K562 (cell line): ENCODE measurements around the gene C1orf167. TPM values are rescaled to one million over a fixed set of nuclear protein-coding genes. Genes with fewer than 3 reads are reported as not detected.

Experiments
- CCNT2 ChIP-seq: IDR thresholded peaks from 2 replicates; pipeline ENCODE4 v1.6.1; 2011; ENCODE audit warnings: borderline replicate concordance, low read depth, mild to moderate bottlenecking, moderate library complexity, mixed read lengths, low read length; ENCODE audit not compliant: insufficient read length; ENCODE audit errors: extremely low read depth
- ELF1 ChIP-seq: fragments of 200-800 bp; sonication (Bioruptor generic); IDR thresholded peaks from 2 replicates; pipeline ENCODE4 v1.6.1; 2016; ENCODE audit warnings: missing genetic modification characterization, missing compliant biosample characterization
- LCOR ChIP-seq: sonication (generic); formaldehyde crosslinking; IDR thresholded peaks from 2 replicates; pipeline ENCODE4 v1.8.0; 2022; ENCODE audit warnings: mild to moderate bottlenecking, missing genetic modification reagents
- MYBL2 ChIP-seq, 2 experiments: fragments of 450-650 bp in 1 of 2; sonication (generic) in 1 of 2; formaldehyde crosslinking in 1 of 2; IDR thresholded peaks; 2 replicates each; pipeline versions ENCODE4 v1.6.1 to v1.8.1; 2017 to 2022; ENCODE audit warnings: borderline replicate concordance in 1 of 2, inconsistent platforms in 1 of 2, low read depth in 1 of 2, mild to moderate bottlenecking in 1 of 2, missing genetic modification reagents in 1 of 2, moderate library complexity in 1 of 2
- NR2C2 ChIP-seq, 2 experiments: fragments of 200-800 bp in 1 of 2; sonication (Bioruptor generic) in 1 of 2; sonication (generic) in 1 of 2; formaldehyde crosslinking in 1 of 2; IDR thresholded peaks; 2 replicates each; pipeline versions ENCODE4 v1.6.1 to v1.8.0; 2016 to 2022; ENCODE audit warnings: mild to moderate bottlenecking in 1 of 2, missing compliant biosample characterization in 1 of 2, missing genetic modification characterization in 1 of 2, missing genetic modification reagents in 1 of 2
- RREB1 ChIP-seq: fragments of 250-450 bp; sonication (Bioruptor Pico); IDR thresholded peaks from 2 replicates; pipeline ENCODE4 v1.4.0; 2020
- SMARCA4 ChIP-seq: fragments of 450-650 bp; IDR thresholded peaks from 2 replicates; pipeline ENCODE4 v1.6.1; 2016
- STAT5A ChIP-seq: IDR thresholded peaks from 2 replicates; pipeline ENCODE4 v1.6.1; 2012; ENCODE audit warnings: low read length, inconsistent platforms, borderline replicate concordance
- TFE3 ChIP-seq: fragments of 450-650 bp; formaldehyde crosslinking; IDR thresholded peaks from 2 replicates; pipeline ENCODE4 v1.4.0; 2020; ENCODE audit warnings: mild to moderate bottlenecking, mixed read lengths
- XRCC3 ChIP-seq: fragments of 450-650 bp; IDR thresholded peaks from 2 replicates; pipeline ENCODE4 v1.6.1; 2017; ENCODE audit warnings: mild to moderate bottlenecking, moderate library complexity
- ZFP30 ChIP-seq: fragments of 250-450 bp; sonication (Bioruptor Pico); IDR thresholded peaks from 2 replicates; pipeline ENCODE4 v1.8.0; 2022; ENCODE audit warnings: moderate library complexity, mild to moderate bottlenecking, inconsistent platforms, borderline replicate concordance
- ZNF589 ChIP-seq: fragments of 200-800 bp; sonication (Bioruptor generic); IDR thresholded peaks from 2 replicates; pipeline ENCODE4 v1.6.1; 2016; ENCODE audit warnings: low read depth, missing genetic modification characterization, missing compliant biosample characterization
- polyA plus RNA-seq, 8 experiments: library from polyadenylated mRNA; depleted of rRNA in 4 of 8; stranded (reverse) in 5 of 8; unstranded in 3 of 8; fragments of >200 nt; fragmentation: Nextera tagmentation in 2 of 8; fragmentation: Illumina TruSeq in 1 of 8; extraction: Ambion mirVana in 2 of 8; extraction: Trizol in 1 of 8; gene quantifications; 2 replicates each; pipeline versions ENCODE4 v1.2.1 to v1.2.3, GENCODE V29; 2011 to 2014; ENCODE audit warnings: inconsistent platforms in 1 of 8, missing spikeins in 1 of 8
- total RNA-seq, 7 experiments: library from RNA; depleted of rRNA in 6 of 7; stranded (reverse); fragments of >200 nt in 6 of 7; fragmentation: Illumina TruSeq in 2 of 7; extraction: Trizol in 2 of 7; gene quantifications; 2 replicates each; pipeline versions ENCODE4 v1.2.1 to v1.2.3, GENCODE V29; 2011 to 2021; ENCODE audit warnings: low replicate concordance in 1 of 7
- TF ChIP-seq, protein P1 (sequence below): fragments of 450-650 bp; IDR thresholded peaks from 2 replicates; pipeline ENCODE4 v1.6.1; 2017; ENCODE audit warnings: antibody characterized with exemption, mild to moderate bottlenecking

The C1orf167 gene
- total and polyA plus RNA-seq, 9 of the 15 experiments (the other 6 are each of a cell fraction or from before 2014, with no cell fraction given) = 0.22 to 0.86 (median 0.31) TPM; not detected in 2

DNA sequence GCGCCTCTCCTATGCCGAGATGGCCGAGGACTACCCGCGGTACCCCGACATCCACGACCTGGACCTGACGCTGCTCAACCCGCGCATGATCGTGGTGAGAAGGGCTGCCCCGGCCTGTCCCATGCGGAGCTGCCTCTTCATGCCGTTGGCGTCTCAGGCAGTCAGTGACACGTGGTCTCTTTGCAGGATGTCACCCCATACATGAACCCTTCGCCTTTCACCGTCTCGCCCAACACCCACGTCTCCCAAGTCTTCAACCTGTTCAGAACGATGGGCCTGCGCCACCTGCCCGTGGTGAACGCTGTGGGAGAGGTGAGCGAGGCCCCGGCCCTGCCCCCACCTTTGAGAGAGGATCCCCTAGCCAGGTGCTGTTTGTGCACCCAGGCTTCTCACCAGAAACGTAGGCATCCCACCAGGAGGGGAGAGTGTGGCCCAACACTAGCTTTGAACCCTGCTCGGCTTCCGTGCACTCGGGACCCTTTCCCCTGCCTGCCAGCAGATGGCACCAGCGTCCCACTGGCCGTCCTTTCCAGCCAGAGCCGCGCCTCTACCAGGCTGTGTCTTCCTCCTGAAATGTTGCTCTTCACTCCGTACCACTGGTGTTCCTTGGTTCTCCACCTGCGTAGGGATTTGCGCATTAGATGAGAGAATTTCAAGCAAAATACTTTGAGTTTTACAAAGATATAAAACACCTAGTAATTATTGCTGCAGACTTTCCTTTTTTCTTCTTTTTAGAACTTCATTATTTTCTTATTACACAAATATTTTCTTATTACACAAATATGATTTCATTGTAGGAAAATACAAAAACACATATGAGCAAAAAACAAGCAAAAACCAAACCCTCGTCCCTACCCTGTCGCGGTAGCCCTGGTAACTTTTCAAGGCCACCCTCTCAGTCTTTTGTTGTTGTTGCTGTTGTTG is 76.6 kb downstream of the C1orf167 start (continued):
- TF ChIP-seq RREB1 (CRISPR knock-in tag) (0 out of 2 replicates have a peak, but pooled peaks have one; percentile 26), XRCC3 (no peak), LCOR (CRISPR knock-in tag) (no peak), MYBL2 (IDR thresholded peaks at IDR 0.05; ENCODE audit: low read depth) (no peak), MYBL2 (CRISPR knock-in tag; IDR thresholded peaks at IDR 0.05; ENCODE audit: borderline replicate concordance) (no peak), STAT5A (no peak), SMARCA4 (0 out of 2 replicates have a peak, but pooled peaks have one; percentile 10), ELF1 (tag) (no peak), CCNT2 (no peak), TFE3 (no peak), NR2C2 (CRISPR knock-in tag; IDR thresholded peaks at IDR 0.05) (0 out of 2 replicates have a peak, but pooled peaks have one; percentile 15), NR2C2 (tag; IDR thresholded peaks at IDR 0.05) (no peak), ZNF589 (CRISPR knock-in tag) (no peak), ZFP30 (CRISPR knock-in tag) (no peak)
- TF ChIP-seq, protein P1, sequence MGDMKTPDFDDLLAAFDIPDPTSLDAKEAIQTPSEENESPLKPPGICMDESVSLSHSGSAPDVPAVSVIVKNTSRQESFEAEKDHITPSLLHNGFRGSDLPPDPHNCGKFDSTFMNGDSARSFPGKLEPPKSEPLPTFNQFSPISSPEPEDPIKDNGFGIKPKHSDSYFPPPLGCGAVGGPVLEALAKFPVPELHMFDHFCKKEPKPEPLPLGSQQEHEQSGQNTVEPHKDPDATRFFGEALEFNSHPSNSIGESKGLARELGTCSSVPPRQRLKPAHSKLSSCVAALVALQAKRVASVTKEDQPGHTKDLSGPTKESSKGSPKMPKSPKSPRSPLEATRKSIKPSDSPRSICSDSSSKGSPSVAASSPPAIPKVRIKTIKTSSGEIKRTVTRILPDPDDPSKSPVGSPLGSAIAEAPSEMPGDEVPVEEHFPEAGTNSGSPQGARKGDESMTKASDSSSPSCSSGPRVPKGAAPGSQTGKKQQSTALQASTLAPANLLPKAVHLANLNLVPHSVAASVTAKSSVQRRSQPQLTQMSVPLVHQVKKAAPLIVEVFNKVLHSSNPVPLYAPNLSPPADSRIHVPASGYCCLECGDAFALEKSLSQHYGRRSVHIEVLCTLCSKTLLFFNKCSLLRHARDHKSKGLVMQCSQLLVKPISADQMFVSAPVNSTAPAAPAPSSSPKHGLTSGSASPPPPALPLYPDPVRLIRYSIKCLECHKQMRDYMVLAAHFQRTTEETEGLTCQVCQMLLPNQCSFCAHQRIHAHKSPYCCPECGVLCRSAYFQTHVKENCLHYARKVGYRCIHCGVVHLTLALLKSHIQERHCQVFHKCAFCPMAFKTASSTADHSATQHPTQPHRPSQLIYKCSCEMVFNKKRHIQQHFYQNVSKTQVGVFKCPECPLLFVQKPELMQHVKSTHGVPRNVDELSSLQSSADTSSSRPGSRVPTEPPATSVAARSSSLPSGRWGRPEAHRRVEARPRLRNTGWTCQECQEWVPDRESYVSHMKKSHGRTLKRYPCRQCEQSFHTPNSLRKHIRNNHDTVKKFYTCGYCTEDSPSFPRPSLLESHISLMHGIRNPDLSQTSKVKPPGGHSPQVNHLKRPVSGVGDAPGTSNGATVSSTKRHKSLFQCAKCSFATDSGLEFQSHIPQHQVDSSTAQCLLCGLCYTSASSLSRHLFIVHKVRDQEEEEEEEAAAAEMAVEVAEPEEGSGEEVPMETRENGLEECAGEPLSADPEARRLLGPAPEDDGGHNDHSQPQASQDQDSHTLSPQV = peak; percentile 68; the same call in 1 of the 2 replicates
